Right ventricle myocardium superior (tissue), 1 donor: ENCODE results near the gene CYP2F1. TPM values are rescaled to one million over a fixed set of nuclear protein-coding genes. Genes with fewer than 3 reads are reported as not detected.
"Not testable (repeated sequence)": the region's sequence is repeated elsewhere in the genome, so short reads cannot be mapped to it uniquely, and the experiment has no call there.

Experiments used
- ATAC-seq: fragments of 200-7000 bp; cut with Tn5 transposase; one replicate; pipeline ENCODE4 v1.9.1; 2020; ENCODE audit warnings: mild to moderate bottlenecking; ENCODE audit not compliant: poor library complexity
- DNase-seq: peaks from one replicate; pipeline ENCODE4 v3.0.0-alpha.2; 2020
- intact Hi-C: fragments of 100-400 bp; cut with DNase I; formaldehyde crosslinking; loops from one replicate; pipeline ENCODE4 v1.11.2; 2022
- total RNA-seq: library from RNA; stranded (reverse); fragmentation: NEBNext Ultra II Directional; extraction: Animal tissue kit (Norgen Biotek cat#: 25700); gene quantifications from one replicate; pipeline ENCODE4 v1.2.1, GENCODE V29; 2021
- donor health status: DM: no; HTN: yes; CAD: no; lungs with severe emphysema.

Gene CYP2F1
- total RNA-seq, 1 donor from 2014 or later: not detected

DNA sequence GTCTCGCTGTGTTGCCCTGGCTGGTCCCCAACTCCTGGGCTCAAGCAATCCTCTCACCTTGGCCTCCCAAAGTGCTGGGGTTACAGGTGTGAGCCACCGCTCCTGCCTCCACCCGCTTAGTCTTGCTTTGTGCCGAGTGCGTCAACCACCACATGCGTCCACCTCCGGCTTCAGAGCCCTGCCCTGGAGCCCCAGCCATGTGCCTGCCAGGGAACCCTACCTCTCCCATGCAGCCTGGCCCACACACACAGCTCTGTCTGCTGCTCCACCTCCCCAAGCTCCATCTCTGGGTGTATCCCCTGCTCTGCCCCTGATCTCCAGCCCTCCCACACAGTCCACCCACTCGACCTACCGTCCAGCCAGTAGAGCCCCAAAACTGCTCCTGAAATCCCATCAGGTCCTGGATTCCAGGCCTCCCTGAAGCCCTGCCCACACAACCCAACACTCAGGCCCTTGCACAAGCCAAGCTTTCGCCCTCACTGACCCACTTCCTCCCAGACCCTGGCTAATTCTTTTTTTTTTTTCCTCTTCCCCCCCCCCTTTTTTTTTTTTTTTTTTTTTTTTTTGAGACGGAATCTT lies 9.6 kb downstream of the CYP2F1 start:
- intact Hi-C loops: no loop called here
- DNase-seq (no peak), ATAC-seq (no peak)

DNA sequence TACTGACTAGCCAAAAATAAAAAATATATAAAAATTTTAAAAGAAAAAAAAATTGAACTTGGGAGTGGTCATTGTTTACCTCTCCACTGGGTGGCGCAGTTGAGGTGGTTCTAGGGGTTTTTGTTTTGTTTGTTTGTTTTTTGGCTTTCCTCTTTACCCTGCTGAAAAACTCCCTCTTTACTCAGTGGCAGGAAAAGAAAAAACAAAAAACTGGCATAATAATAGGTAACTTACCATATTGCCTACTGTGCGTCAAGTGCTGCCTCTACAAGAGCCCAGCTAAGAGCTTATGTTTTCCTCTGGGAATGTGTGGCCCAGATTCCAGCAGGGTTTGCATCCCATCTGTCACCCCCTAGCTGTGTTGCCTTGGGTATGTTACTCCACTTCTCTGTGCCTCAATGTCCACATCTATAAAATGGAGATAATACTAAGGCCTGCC lies 12.6 kb downstream of the CYP2F1 start:
- ATAC-seq, DNase-seq, intact Hi-C loops: not testable (repeated sequence)

DNA sequence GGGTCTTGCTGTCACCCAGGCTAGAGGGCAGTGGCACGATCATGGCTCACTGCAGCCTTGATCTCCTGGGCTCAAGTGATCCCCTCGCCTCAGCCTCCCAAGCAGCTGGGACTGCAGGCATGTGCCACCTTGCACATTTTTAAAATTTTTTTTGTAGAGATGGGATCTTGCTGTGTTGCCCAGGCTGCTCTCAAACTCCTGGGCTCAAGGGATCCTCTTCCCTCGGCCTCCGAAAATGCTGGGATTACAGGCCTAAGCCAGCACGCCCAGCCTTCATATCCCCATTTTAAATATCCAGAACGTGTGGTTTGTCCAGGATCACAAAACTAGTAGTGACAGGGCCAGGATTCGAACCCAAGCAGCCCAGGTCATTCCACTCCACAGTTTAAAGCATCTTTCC lies 13.1 kb downstream of the CYP2F1 start:
- intact Hi-C loops, ATAC-seq, DNase-seq: not testable (repeated sequence)

DNA sequence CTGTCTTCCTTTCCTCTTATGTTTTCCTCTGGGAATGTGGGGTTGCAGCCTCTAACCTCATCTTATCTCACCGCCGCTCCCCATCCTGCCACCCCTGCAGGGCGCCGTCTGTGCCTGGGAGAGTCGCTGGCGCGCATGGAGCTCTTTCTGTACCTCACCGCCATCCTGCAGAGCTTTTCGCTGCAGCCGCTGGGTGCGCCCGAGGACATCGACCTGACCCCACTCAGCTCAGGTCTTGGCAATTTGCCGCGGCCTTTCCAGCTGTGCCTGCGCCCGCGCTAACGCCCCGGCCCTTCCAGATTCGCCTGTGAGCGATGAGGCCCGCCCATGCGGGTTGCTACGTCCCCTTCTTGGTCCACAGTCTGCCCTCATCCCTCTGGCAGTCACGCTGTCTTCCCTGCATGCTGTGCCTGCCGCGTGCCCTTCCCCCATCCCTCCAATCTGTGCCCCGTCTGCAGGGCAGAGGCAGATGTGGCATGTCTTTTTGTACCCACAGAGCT lies 13.6 kb downstream of the CYP2F1 start:
- intact Hi-C loops: not testable (repeated sequence)
- DNase-seq (peak; percentile 92), ATAC-seq (peak; percentile 98)

DNA sequence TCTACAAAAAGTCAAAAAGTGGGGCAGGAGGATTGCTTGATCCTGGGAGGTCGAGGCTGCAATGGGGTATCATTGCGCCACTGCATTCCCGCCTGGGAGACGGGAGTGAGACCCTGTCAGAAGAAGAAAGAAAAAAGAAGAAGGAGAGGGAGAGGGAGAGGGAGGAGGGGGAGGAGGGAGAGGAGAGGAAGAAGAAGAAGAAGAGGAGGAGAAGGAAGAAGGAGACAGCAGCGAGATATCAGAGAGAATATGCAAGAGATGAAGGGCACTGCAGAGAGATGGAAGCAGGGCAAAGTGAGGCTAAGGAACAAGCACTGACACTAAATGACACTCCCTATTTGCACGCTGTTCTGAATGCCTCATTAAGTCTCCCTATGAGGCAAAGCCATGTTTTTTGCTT lies 14.5 kb downstream of the CYP2F1 start:
- ATAC-seq (no peak), DNase-seq (no peak)
- intact Hi-C loops: no loop called here

DNA sequence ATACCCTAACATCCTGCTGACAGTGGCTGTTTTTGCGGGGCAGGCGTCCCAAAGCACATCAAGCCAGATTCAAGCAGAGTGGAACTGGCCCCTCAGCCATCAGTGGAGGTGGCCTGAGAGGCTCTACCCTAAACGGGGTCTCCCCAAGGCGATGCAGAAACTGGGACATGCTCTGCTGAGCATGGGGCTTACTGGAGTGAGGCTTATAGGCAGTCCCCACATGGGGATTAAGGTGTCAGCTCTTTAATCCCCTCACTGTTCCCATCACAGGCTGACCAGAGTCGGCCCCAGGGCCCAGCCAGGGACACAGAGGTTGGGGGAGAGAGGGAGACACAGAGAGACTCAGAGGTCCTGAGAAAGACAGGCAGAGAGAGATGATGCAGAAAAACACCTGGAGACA lies 17.0 kb downstream of the CYP2F1 start:
- ATAC-seq: no peak
- no peak for DNase-seq
- intact Hi-C loops: no loop called here

DNA sequence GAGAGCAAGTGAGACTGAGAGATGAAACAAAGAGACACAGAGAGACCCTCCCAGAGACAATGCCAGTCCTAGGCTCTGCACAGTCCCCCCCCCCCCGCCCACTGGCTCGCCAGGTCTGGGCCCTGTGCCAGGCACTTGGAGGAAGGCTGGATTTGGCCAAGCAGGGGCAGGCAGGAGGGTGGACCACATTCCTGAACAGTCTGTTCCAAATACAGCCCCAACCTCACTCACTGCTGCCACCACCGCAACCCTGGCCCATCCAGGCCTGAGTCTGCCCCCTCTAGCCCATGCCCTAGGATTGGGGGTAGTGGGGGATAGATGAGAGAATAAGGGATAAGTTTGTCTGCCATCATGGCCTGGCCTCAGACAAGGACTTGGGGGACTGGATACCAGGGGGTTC lies 19.0 kb downstream of the CYP2F1 start:
- DNase-seq (no peak), ATAC-seq (no peak)
- intact Hi-C loops: no loop called here

DNA sequence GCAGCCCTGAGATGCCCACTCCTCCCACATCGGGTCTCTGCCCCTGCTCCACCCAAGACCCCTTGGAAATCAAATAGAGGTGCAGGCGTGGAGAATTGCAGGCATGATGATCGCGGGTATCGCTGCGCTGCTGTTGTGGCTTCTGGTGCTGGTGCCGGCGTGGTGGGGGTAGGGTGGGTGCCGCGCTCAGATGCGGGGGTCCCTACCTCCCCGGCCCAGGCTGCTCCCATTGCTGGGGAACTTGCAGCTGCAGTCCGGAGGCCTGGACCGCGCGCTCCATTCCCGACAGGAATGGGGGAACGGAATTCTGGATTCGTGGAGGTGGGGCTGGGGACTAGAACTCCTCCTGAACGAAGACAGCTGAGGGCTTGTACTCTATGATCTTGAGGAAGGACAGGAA lies 20.4 kb downstream of the CYP2F1 start:
- ATAC-seq (no peak), DNase-seq (no peak)
- intact Hi-C loops: no loop called here

DNA sequence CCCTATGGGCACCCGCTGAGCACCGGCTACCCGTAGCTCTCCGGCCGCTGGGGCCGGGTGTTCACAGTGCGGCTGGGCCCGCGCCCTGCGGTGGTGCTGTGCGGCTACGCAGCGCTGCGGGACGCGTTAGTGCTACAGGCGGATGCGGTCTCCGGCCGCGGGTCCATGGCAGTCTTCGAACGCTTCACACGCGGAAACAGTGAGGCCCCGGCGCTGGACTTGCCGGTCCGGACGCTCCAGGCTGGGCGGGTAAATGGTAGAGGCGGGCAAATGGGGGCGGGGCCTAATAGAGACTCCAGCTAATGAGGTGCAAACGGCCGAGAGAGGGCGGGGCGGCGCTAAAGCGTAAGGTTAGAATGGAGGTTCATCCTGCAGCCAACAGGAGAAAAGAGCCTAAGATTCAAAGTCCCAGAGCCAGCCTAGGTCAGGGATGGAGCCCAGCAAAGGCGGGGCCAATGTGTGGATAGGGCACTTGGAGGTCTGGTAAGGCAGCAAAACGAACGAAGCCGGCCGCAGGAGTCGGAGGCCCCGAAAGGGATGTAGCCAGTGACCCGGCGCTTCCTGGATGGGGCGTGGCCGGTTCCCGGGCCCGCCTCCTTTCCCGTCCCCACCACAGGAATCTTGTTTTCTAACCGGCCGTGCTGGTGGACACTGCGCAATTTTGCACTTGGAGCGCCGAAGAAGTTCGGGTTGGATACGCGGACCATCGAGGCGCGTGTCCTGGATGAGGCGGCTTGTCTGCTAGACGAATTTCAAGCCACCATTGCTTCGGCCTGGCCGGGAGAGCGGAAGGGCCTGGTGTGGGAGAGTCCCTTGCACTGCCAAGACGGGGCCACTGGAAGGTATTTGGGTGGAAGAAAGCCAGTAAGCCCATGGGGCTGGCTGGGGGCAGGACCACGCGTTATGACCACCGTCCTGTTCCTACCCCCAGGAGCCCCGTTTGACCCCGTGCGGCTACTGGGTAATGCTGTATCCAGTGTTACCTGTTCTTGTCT lies 21.5 kb downstream of the CYP2F1 start:
- intact Hi-C loops: not testable (repeated sequence)
- DNase-seq: peak; percentile 79

DNA sequence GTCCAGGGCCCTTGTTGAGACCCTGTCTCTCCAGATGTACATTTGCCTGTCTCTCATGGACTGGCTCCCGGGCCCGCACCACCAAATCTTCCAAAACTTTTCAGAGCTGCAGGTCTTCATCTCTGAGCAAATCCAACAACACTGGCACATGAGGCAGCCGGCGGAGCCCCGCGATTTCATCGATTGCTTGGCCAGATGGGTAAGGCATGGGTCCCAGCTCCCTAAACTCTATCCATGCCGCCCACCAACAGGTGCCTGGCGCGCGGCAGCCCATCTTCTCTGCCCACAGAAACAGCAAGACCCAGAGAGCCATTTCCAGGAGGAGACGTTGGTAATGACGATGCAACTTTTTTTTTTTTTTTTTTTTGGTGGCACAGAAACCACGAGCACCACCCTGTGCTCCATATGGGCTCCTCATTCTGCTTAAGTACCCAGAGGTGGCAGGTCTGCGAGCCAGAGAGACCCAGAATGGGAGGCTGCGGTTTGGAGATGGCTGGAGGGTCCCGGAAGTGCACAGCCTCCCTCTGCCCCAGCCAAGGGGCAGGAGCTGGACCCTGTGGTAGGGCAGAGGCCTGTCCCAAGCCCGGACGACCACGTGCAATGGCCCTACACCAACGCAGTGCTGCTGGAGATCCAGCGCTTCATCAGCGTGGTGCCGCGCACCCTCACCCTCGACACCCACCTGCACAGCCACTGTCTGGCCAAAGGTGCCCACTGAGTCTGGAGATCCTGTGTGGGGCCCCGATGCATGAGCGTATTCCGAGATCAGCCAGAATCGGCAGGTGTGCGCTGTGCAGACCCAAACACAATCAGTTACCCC lies 22.6 kb downstream of the CYP2F1 start:
- DNase-seq (no peak), ATAC-seq (no peak)
- intact Hi-C loops: no loop called here

More for the DNA sequence above, 21.5 kb downstream of the CYP2F1 start:
- ATAC-seq: peak; percentile 99

DNA sequence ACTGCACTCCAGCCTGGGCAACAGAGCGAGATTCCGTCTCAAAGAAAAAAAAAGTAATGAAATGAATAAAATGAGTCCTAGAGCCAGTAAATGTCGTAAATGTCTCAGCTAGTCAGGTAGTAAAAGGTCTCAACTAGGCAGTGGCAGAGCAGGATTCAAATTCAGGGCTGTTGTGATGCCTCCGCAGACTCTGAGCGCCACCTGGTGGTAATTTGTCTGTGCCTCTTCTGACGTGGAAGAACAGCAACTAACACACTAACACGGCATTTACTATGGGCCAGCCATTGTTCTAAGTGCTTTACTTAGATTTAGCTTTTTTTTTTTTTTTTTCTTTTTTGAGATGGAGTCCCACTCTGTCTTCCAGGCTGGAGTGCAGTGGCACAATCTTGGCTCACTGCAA lies 30.2 kb downstream of the CYP2F1 start:
- intact Hi-C loops: loop anchor here (5.0 kb wide), 2 partner anchors 172 to 482 kb away; no protein-coding TSS in a partner anchor
- ATAC-seq (peak; percentile 92), DNase-seq (peak; percentile 84)

DNA sequence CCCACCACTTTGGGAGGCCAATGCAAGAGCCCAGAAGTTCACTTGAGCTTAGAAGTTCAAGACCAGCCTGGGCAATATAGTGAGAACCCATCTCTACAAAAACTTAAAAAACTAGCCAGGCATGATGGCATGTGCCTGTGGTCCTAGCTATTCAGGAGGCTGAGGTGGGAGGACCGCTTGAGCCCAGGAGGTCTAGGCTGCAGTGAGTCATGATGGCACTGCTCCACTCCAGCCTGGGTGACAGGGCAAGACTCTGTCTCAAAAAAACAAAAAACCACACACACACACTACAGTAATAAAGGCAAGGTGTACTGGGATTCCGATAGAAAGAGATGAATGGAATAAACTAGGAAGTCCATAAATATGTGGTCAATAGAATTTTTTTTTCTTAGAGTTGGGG lies 35.6 kb downstream of the CYP2F1 start:
- ATAC-seq (no peak), DNase-seq (no peak)
- intact Hi-C loops: no loop called here

DNA sequence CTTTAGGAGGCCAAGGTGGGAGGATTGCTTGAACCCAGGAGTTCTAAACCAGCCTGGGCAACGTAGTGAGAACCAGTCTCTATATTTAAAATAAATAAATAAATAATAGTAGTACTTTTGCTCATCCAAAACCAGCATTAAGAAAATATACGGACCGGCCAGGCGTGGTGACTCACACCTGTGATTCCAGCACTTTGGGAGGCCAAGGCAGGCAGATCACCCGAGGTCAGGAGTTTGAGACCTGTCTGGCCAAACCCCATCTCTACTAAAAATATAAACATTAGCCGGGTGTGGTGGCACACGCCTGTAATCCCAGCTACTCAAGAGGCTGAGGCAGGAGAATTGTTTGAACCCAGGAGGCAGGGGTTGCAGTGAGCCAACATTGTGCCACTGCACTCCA lies 36.8 kb downstream of the CYP2F1 start:
- DNase-seq, intact Hi-C loops, ATAC-seq: not testable (repeated sequence)

DNA sequence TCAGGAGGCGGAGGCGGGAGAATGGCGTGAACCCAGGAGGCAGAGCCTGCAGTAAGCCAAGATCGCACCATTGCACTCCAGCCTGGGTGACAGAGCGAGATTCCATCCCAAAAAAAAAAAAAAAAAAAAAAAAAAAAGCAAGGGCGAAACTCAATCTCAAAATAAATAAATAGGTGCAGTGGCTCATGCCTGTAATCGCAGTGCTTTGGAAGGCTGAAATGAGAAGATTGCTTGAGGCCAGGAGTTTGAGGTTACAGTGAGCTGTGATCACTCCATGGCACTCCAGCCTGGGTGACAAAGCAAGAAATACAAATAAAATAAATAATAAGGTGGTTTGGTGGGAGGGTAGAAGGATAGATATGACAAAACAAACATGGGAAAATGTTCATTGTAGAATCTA lies 39.8 kb downstream of the CYP2F1 start:
- DNase-seq (no peak), ATAC-seq (no peak)
- intact Hi-C loops: no loop called here

DNA sequence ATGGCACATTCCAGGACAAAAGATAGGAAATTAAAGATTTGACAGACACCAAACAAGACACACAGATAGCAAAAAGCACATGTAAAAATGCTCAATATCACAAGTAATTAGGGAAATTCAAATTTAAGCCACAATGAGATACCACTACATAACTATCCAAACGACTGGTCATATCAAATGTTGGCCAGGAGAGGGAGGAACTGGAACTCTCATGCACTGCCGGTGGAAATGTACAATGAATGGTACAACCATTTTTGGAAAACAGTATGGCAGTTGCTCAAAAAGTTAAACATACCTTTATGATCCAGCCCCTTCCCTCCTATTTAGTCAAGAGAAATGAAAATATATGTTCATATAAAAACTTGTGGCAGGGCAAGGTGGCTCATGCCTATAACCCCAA lies 42.0 kb downstream of the CYP2F1 start:
- ATAC-seq (no peak), DNase-seq (no peak)
- intact Hi-C loops: no loop called here

DNA sequence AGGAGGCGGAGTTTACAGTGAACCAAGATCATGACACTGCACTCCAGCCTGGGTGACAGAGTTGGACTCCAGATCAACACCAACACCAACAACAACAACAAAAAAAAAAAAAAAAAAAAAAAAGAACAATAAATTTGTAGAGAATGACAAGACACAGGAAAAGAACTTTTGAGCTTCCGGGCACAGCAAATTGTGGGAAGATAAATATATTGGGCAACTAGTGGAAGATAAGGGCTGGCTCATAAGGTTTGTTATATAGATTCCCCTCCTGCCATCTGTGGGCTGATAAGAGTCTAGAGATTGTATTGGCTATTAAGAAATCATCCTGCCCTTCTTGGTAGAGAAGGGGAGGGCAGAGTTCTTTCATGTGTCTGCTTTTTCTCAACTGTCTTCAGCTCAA lies 45.6 kb downstream of the CYP2F1 start:
- no peak for DNase-seq
- intact Hi-C loops: no loop called here
- ATAC-seq: no peak

DNA sequence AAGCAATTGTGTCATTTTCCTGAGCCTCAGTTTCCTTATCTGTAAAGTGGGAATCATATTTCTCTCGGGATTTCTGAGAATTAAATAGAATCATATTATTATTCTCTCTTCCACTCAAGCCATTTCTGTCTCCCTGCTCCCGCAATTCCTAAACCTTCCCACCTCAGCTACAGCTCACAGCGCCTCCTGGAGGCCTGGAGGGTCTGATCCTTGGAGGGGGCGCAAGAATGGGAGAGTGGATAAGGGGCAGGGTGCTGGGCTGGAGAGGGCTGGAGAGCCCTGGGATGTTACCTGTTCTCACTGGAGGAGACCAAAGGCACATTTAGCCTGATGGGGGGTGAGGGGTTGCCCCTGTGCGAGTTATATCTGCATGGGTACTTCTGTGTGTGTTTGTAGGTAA lies 47.7 kb downstream of the CYP2F1 start:
- ATAC-seq (no peak), DNase-seq (no peak)
- intact Hi-C loops: no loop called here

DNA sequence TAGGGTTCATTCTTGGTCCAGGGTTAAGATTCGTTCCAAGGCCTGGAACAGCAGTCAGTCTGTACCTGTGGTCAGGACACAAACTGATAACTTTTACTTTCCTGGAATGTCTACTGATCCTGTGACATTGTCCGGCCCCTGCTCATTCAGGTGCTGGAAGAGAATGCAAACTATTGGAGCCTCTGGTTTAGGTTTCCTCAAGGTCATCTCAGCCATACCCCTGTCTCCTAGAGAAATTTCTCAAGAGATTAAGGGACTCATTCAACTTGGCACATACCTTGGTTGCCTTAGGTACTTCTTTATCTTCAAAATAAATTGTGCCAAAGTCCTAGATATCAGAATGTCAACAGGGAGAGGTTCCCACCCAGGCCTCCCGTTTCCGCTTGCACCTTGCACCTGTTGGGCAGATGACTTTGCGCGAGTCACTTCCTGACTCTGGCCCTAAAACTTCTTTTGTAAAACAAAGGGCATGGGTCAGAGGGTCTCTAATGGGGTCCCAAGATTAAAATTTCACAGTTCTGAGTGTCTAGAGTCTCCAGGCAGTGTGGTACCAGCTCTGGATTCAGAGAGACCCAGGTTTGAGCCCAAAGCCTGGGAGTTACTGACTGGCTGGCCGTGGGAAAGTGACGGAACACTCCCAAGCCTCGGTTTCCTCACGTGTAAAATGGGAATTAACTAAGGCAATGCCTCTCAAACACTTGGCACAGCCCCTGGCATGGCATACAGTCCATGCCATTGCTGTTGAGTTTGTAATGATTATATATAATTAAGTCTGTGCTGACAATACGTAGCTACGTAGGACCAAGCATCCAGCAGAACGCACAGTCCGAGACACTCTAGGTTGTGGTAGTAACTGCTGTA lies 52.9 kb downstream of the CYP2F1 start:
- ATAC-seq: no peak
- DNase-seq: no peak
- intact Hi-C loops: no loop called here
